Trophoblast cell (in vitro differentiated cells and primary cell): ENCODE measurements around the gene EGFR.

ENCODE experiments used
- DNase-seq, 2 donors: peaks; one replicate each; pipeline ENCODE4 v3.0.0-alpha.2; 2016
- H2AFZ ChIP-seq: 2 replicates; pipeline ENCODE4 v1.6.1; 2013; ENCODE audit warnings: low read length, moderate library complexity, mild to moderate bottlenecking; ENCODE audit not compliant: insufficient read depth, poor library complexity
- H2AK5ac ChIP-seq: 2 replicates; pipeline ENCODE4 v1.6.1; 2013; ENCODE audit warnings: mild to moderate bottlenecking, low read length
- H2BK120ac ChIP-seq: 2 replicates; pipeline ENCODE4 v1.6.1; 2013; ENCODE audit warnings: low read length, mild to moderate bottlenecking, moderate library complexity; ENCODE audit not compliant: insufficient read depth, poor library complexity
- H2BK12ac ChIP-seq: 2 replicates; pipeline ENCODE4 v1.6.1; 2013; ENCODE audit warnings: mild to moderate bottlenecking, low read length, moderate library complexity
- H2BK5ac ChIP-seq: 2 replicates; pipeline ENCODE4 v1.6.1; 2013; ENCODE audit warnings: low read length, low read depth, moderate library complexity, mild to moderate bottlenecking; ENCODE audit not compliant: poor library complexity
- H3K14ac ChIP-seq: 2 replicates; pipeline ENCODE4 v1.6.1; 2013; ENCODE audit warnings: mild to moderate bottlenecking, low read length
- H3K18ac ChIP-seq: 2 replicates; pipeline ENCODE4 v1.6.1; 2013; ENCODE audit warnings: mild to moderate bottlenecking, low read length
- H3K23ac ChIP-seq: 2 replicates; pipeline ENCODE4 v1.6.1; 2013; ENCODE audit warnings: low read length
- H3K27ac ChIP-seq: 2 replicates; pipeline ENCODE4 v1.5.1; 2013; ENCODE audit warnings: low read depth, mild to moderate bottlenecking, inconsistent platforms, low read length, moderate library complexity
- H3K27me3 ChIP-seq: 2 replicates; pipeline ENCODE4 v1.6.1; 2013; ENCODE audit warnings: inconsistent platforms, mild to moderate bottlenecking, low read length, moderate library complexity; ENCODE audit not compliant: insufficient read depth
- H3K36me3 ChIP-seq, 2 experiments: 1 replicate in 1 of 2; 2 replicates in 1 of 2; pipeline ENCODE4 v1.6.1; 2013; ENCODE audit warnings: low read length in 2 of 2, mild to moderate bottlenecking in 2 of 2, moderate library complexity in 1 of 2; ENCODE audit not compliant: insufficient read depth in 2 of 2, control insufficient read depth in 1 of 2
- H3K4ac ChIP-seq: 2 replicates; pipeline ENCODE4 v1.6.1; 2013; ENCODE audit warnings: low read depth, mild to moderate bottlenecking, low read length, moderate library complexity
- H3K4me1 ChIP-seq, 2 experiments: 1 replicate in 1 of 2; 2 replicates in 1 of 2; pipeline ENCODE4 v1.6.1; 2013; ENCODE audit warnings: low read length in 2 of 2, mild to moderate bottlenecking in 2 of 2, moderate library complexity in 1 of 2; ENCODE audit not compliant: insufficient read depth in 2 of 2, control insufficient read depth in 1 of 2
- H3K4me2 ChIP-seq: 2 replicates; pipeline ENCODE4 v1.6.1; 2013; ENCODE audit warnings: inconsistent platforms, mild to moderate bottlenecking, low read length, moderate library complexity
- H3K4me3 ChIP-seq: 2 replicates; pipeline ENCODE4 v1.5.1; 2013; ENCODE audit warnings: mild to moderate bottlenecking, low read depth, low read length, inconsistent platforms
- H3K79me1 ChIP-seq: one replicate; pipeline ENCODE4 v1.6.1; 2013; ENCODE audit warnings: low read length
- H3K79me2 ChIP-seq: 2 replicates; pipeline ENCODE4 v1.6.1; 2013; ENCODE audit warnings: low read length, mild to moderate bottlenecking; ENCODE audit not compliant: control insufficient read depth, insufficient read depth, poor library complexity
- H3K9ac ChIP-seq: 2 replicates; pipeline ENCODE4 v1.6.1; 2013; ENCODE audit warnings: mild to moderate bottlenecking, low read length
- H3K9me3 ChIP-seq: 2 replicates; pipeline ENCODE4 v1.6.1; 2013; ENCODE audit warnings: low read depth, mild to moderate bottlenecking, control low read depth, inconsistent platforms, low read length; ENCODE audit not compliant: insufficient read depth
- H4K12ac ChIP-seq: 2 replicates; pipeline ENCODE4 v1.6.1; 2013; ENCODE audit warnings: low read depth, mild to moderate bottlenecking, low read length, moderate library complexity
- H4K8ac ChIP-seq: 2 replicates; pipeline ENCODE4 v1.6.1; 2013; ENCODE audit warnings: low read depth, mild to moderate bottlenecking, low read length, moderate library complexity
- H4K91ac ChIP-seq: one replicate; pipeline ENCODE4 v1.6.1; 2013; ENCODE audit warnings: low read depth, mild to moderate bottlenecking, low read length, moderate library complexity
- WGBS: extraction: QIAGEN DNeasy Blood & Tissue Kit; methylation state at CpG from one replicate; pipeline ENCODE4 v1.1.7; 2013; ENCODE audit warnings: missing lambda C conversion rate; ENCODE audit not compliant: insufficient read length, insufficient coverage; ENCODE audit errors: extremely low coverage; 5-methylcytosine and 5-hydroxymethylcytosine counted together

The EGFR gene

DNA sequence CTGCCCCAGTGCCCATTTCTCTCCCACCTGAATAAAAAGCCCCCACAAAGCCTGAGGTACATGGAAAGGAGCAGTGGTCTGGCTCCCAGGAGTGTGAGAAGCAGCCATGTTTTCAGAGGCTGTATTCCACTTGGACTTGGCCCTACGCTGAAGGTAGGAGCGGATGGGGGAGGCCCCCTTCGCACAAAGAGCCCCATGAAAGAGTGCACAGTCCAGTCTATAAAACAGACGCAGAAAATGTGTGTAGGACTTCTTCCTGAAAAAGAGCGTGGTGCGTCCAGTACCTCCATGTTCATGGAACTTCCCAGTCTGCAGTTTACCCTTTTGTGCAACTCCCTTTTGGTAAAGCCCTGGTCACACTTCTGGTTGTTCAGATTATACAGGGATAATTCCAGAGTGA is 69.3 kb downstream of the EGFR start:
- no peak overlapping the region for H3K4me3 ChIP-seq
- H3K4me1 ChIP-seq: peaks cover 0 to 5% of the 10 kb centered on the region in 2 experiments
- no CpG with 5 or more reads among the region's 6 CpGs for WGBS
- no peak overlapping the region for H3K27ac ChIP-seq
- no peaks in the 10 kb centered on the region for H3K79me2 ChIP-seq
- no peak overlapping the region for H2AK5ac ChIP-seq
- H3K79me1 ChIP-seq: no peaks in the 10 kb centered on the region
- no peak overlapping the region for H3K23ac ChIP-seq
- no peak overlapping the region for H4K8ac ChIP-seq
- H2BK120ac ChIP-seq: no peak overlapping the region
- no peak overlapping the region for H2BK5ac ChIP-seq
- H3K18ac ChIP-seq: no peak overlapping the region
- H3K14ac ChIP-seq: no peak overlapping the region
- no peak overlapping the region for H3K9ac ChIP-seq
- H3K4me2 ChIP-seq: no peak overlapping the region
- H3K36me3 ChIP-seq: no peaks in the 10 kb centered on the region
- no peak overlapping the region for H4K91ac ChIP-seq
- H2BK12ac ChIP-seq: no peak overlapping the region
- H3K27me3 ChIP-seq: no peaks in the 10 kb centered on the region
- no peak for DNase-seq
- no peak overlapping the region for H2AFZ ChIP-seq
- H3K9me3 ChIP-seq: no peaks in the 10 kb centered on the region
- no peak overlapping the region for H4K12ac ChIP-seq
- no peak overlapping the region for H3K4ac ChIP-seq

- no peak overlapping the region for H2AFZ ChIP-seq
- H4K8ac ChIP-seq: no peak overlapping the region
- no peak overlapping the region for H4K91ac ChIP-seq
- H3K9ac ChIP-seq: no peak overlapping the region
- no peak overlapping the region for H3K27ac ChIP-seq
- no peak overlapping the region for H2BK120ac ChIP-seq
- no peak overlapping the region for H3K4ac ChIP-seq
- peaks cover 0 to 5% of the 10 kb centered on the region in 2 experiments for H3K4me1 ChIP-seq
- no peak overlapping the region for H2BK5ac ChIP-seq
- no CpG with 5 or more reads among the region's 7 CpGs for WGBS
- H4K12ac ChIP-seq: no peak overlapping the region
- no peaks in the 10 kb centered on the region for H3K27me3 ChIP-seq
- no peaks in the 10 kb centered on the region for H3K9me3 ChIP-seq
- H2AK5ac ChIP-seq: no peak overlapping the region
- H3K4me2 ChIP-seq: no peak overlapping the region
- H3K18ac ChIP-seq: no peak overlapping the region
- no peak overlapping the region for H3K4me3 ChIP-seq
- no peaks in the 10 kb centered on the region for H3K79me1 ChIP-seq
- H3K36me3 ChIP-seq: no peaks in the 10 kb centered on the region
- no peak for DNase-seq
- no peak overlapping the region for H2BK12ac ChIP-seq
- no peak overlapping the region for H3K14ac ChIP-seq
- no peaks in the 10 kb centered on the region for H3K79me2 ChIP-seq
- H3K23ac ChIP-seq: no peak overlapping the region
Measured at GRCh38 chr7:55088620-55089019, 69.8 kb downstream of the EGFR start.

- no peak for DNase-seq
- Histone ChIP-seq H2BK5ac (no peak overlapping the region), H4K12ac (no peak overlapping the region), H3K79me2 (no peaks in the 10 kb centered on the region), H3K14ac (no peak overlapping the region), H3K9ac (no peak overlapping the region), H3K79me1 (no peaks in the 10 kb centered on the region), H2BK120ac (no peak overlapping the region), H3K27me3 (no peaks in the 10 kb centered on the region), H3K23ac (no peak overlapping the region), H3K9me3 (no peaks in the 10 kb centered on the region), H3K4me2 (no peak overlapping the region), H3K27ac (no peak overlapping the region), H3K4me3 (no peak overlapping the region), H2AFZ (no peak overlapping the region), H3K36me3 (no peaks in the 10 kb centered on the region), H3K18ac (no peak overlapping the region), H2BK12ac (no peak overlapping the region), H4K91ac (no peak overlapping the region), H3K4ac (no peak overlapping the region), H4K8ac (no peak overlapping the region), H2AK5ac (no peak overlapping the region), H3K4me1 (peaks cover 3 to 5% of the 10 kb centered on the region in 2 experiments)
- WGBS: no CpG with 5 or more reads among the region's 15 CpGs
Measured at GRCh38 chr7:55092186-55092974, 73.6 kb downstream of the EGFR start.

DNA sequence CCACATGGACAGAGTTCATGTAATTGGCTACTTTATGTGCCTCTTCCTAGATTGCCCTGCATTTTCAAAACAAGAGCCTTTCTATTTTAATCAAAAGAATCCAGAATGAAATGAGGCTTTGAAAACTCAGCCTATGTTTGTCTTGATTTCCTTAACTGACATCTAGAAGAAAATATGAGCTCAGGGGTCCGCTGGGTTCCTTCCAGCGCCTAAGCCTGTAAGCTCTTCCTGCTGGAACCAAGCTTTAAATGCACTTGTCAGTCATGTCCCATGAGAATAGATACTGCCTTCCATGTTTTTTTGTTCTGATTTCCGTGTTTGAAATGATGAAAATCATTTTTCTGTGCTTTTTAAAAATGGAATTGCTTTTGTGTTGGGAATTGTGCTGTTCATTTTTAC is 74.2 kb downstream of the EGFR start:
- no peaks in the 10 kb centered on the region for H3K79me1 ChIP-seq
- no peak overlapping the region for H3K9ac ChIP-seq
- H3K4me3 ChIP-seq: no peak overlapping the region
- H3K14ac ChIP-seq: no peak overlapping the region
- no peak overlapping the region for H2BK5ac ChIP-seq
- no peaks in the 10 kb centered on the region for H3K36me3 ChIP-seq
- DNase-seq: no peak
- H3K18ac ChIP-seq: no peak overlapping the region
- no peak overlapping the region for H4K91ac ChIP-seq
- no CpG with 5 or more reads among the region's 3 CpGs for WGBS
- H3K4ac ChIP-seq: no peak overlapping the region
- H3K4me1 ChIP-seq: peaks cover 3 to 5% of the 10 kb centered on the region in 2 experiments
- no peaks in the 10 kb centered on the region for H3K9me3 ChIP-seq
- H3K4me2 ChIP-seq: no peak overlapping the region
- no peak overlapping the region for H3K23ac ChIP-seq
- H2AFZ ChIP-seq: no peak overlapping the region
- H4K8ac ChIP-seq: no peak overlapping the region
- no peaks in the 10 kb centered on the region for H3K27me3 ChIP-seq
- H2AK5ac ChIP-seq: no peak overlapping the region
- H3K27ac ChIP-seq: no peak overlapping the region
- H4K12ac ChIP-seq: no peak overlapping the region
- H3K79me2 ChIP-seq: no peaks in the 10 kb centered on the region
- H2BK12ac ChIP-seq: no peak overlapping the region
- no peak overlapping the region for H2BK120ac ChIP-seq
